ENCODE results near the gene PDGFD. TPM values are rescaled to one million over a fixed set of nuclear protein-coding genes. Genes with fewer than 3 reads are reported as not detected.

PDGFD gene
- total and polyA plus RNA-seq, 2 donors (not counting 1 experiment from before 2014, with no cell fraction given) = 0.07 to 0.71 TPM

- no peaks in the 10 kb centered on the region for H3K27me3 Mint-ChIP-seq
- ATAC-seq (ENCODE audit: low read depth) (no peak), DNase-seq (no peak)
- TF ChIP-seq EZH2 (IDR thresholded peaks at IDR 0.05; ENCODE audit: borderline replicate concordance, insufficient read depth, low read depth, low read length, poor library complexity, severe bottlenecking) (no peak), CTCF (IDR thresholded peaks at IDR 0.05) (no peak)
- H3K27ac Mint-ChIP-seq = no peak overlapping the region
- Histone ChIP-seq H3K36me3 (replicated peaks in 1 of 2; ENCODE audit: control extremely low read depth in 1 of 2, control insufficient read depth in 1 of 2, extremely low read depth in 1 of 2, insufficient read depth in 2 of 2, low read length in 1 of 2) (no peaks in the 10 kb centered on the region), H3K4me1 (ENCODE audit: control insufficient read depth in 2 of 2, insufficient read depth in 2 of 2, low read length in 2 of 2) (no peaks in the 10 kb centered on the region), H3K9ac (ENCODE audit: low read length) (no peak overlapping the region), H4K20me1 (ENCODE audit: control insufficient read depth, insufficient read depth, low read length, poor library complexity, severe bottlenecking) (no peaks in the 10 kb centered on the region), H3K9me3 (ENCODE audit: control extremely low read depth in 1 of 3, control insufficient read depth in 2 of 3, insufficient read depth in 1 of 3, low read length in 2 of 3) (no peaks in the 10 kb centered on the region), H3K79me2 (ENCODE audit: control insufficient read depth, insufficient read depth, low read length) (no peaks in the 10 kb centered on the region), H3K27me3 (replicated peaks in 1 of 4; ENCODE audit: control extremely low read depth in 1 of 4, control insufficient read depth in 3 of 4, insufficient read depth in 4 of 4, low read length in 3 of 4) (no peaks in the 10 kb centered on the region), H3K4me2 (replicated peaks; ENCODE audit: low read depth, low read length, poor library complexity, severe bottlenecking) (no peak overlapping the region), H3K4me3 (ENCODE audit: control extremely low read depth in 1 of 5, extremely low read depth in 1 of 5, insufficient read depth in 1 of 5, low read depth in 2 of 5, low read length in 4 of 5) (no peak overlapping the region), H2AFZ (ENCODE audit: insufficient read depth, low read depth, low read length, poor library complexity, severe bottlenecking) (no peak overlapping the region), H3K27ac (ENCODE audit: low read length in 2 of 2) (no peak overlapping the region)
- H3K4me3 Mint-ChIP-seq = no peak overlapping the region
- ChIA-PET CTCF (no interaction called here), POLR2A (no interaction called here)
- no peaks in the 10 kb centered on the region for H3K9me3 Mint-ChIP-seq (ENCODE audit: insufficient read depth)
- intact Hi-C loops (cut with micrococcal nuclease) = no loop called here
- H3K4me1 Mint-ChIP-seq = no peaks in the 10 kb centered on the region
Observed at GRCh38 chr11:104122011-104122635, 41.8 kb downstream of the PDGFD start.

GRCh38 chr11:104120493-104121137 is 43.3 kb downstream of the PDGFD start:
- H3K4me3 Mint-ChIP-seq = no peak overlapping the region
- H2AFZ ChIP-seq (ENCODE audit: insufficient read depth, low read depth, low read length, poor library complexity, severe bottlenecking) = no peak overlapping the region
- no peak overlapping the region for H3K9ac ChIP-seq (ENCODE audit: low read length)
- peaks cover 6% of the 10 kb centered on the region for H3K9me3 Mint-ChIP-seq (ENCODE audit: insufficient read depth)
- DNase-seq (no peak), ATAC-seq (ENCODE audit: low read depth) (no peak)
- H4K20me1 ChIP-seq (ENCODE audit: control insufficient read depth, insufficient read depth, low read length, poor library complexity, severe bottlenecking) = no peaks in the 10 kb centered on the region
- CTCF ChIA-PET = no interaction called here
- no peaks in the 10 kb centered on the region for H3K79me2 ChIP-seq (ENCODE audit: control insufficient read depth, insufficient read depth, low read length)
- H3K4me1 Mint-ChIP-seq = no peaks in the 10 kb centered on the region
- no peaks in the 10 kb centered on the region for H3K27me3 Mint-ChIP-seq
- no peaks in the 10 kb centered on the region for H3K36me3 ChIP-seq (replicated peaks in 1 of 2; ENCODE audit: control extremely low read depth in 1 of 2, control insufficient read depth in 1 of 2, extremely low read depth in 1 of 2, insufficient read depth in 2 of 2, low read length in 1 of 2)
- intact Hi-C loops (cut with micrococcal nuclease) = no loop called here
- POLR2A ChIA-PET = no interaction called here
- H3K9me3 ChIP-seq (ENCODE audit: control extremely low read depth in 1 of 3, control insufficient read depth in 2 of 3, insufficient read depth in 1 of 3, low read length in 2 of 3) = no peaks in the 10 kb centered on the region
- no peak for TF ChIP-seq CTCF (IDR thresholded peaks at IDR 0.05)
- no peak for TF ChIP-seq EZH2 (IDR thresholded peaks at IDR 0.05; ENCODE audit: borderline replicate concordance, insufficient read depth, low read depth, low read length, poor library complexity, severe bottlenecking)
- no peak overlapping the region for H3K27ac Mint-ChIP-seq
- WGBS (ENCODE audit: insufficient coverage) = no CpG with 5 or more reads among the region's 4 CpGs
- H3K27me3 ChIP-seq (replicated peaks in 1 of 4; ENCODE audit: control extremely low read depth in 1 of 4, control insufficient read depth in 3 of 4, insufficient read depth in 4 of 4, low read length in 3 of 4) = no peaks in the 10 kb centered on the region
- no peaks in the 10 kb centered on the region for H3K4me1 ChIP-seq (ENCODE audit: control insufficient read depth in 2 of 2, insufficient read depth in 2 of 2, low read length in 2 of 2)
- no peak overlapping the region for H3K4me2 ChIP-seq (replicated peaks; ENCODE audit: low read depth, low read length, poor library complexity, severe bottlenecking)
- no peak overlapping the region for H3K27ac ChIP-seq (ENCODE audit: low read length in 2 of 2)
- H3K4me3 ChIP-seq (ENCODE audit: control extremely low read depth in 1 of 5, extremely low read depth in 1 of 5, insufficient read depth in 1 of 5, low read depth in 2 of 5, low read length in 4 of 5) = no peak overlapping the region

Data from B cell (primary cell).